NCI-H345 (cell line): Measurements from ENCODE around the gene CFAP46.
A peak's percentile ranks its signal among the peaks of the same experiment; 100 is the strongest.
"Not testable (repeated sequence)": the region's sequence is repeated elsewhere in the genome, so short reads cannot be mapped to it uniquely, and the experiment has no call there.

ENCODE experiments used
- DNase-seq: peaks from one replicate; lab custom pipeline; 2025; lab: John Stamatoyannopoulos, UW

Gene CFAP46

GRCh38 chr10:132806110-132806509 is 136.3 kb downstream of the CFAP46 start:
- no peak for DNase-seq

GRCh38 chr10:132805599-132805998 is 136.8 kb downstream of the CFAP46 start:
- DNase-seq: no peak

- no peak for DNase-seq
These were observed 137.5 kb downstream of the CFAP46 start for GRCh38 chr10:132804785-132805426.

- DNase-seq: no peak
These were observed 138.1 kb downstream of the CFAP46 start for GRCh38 chr10:132804287-132804686.

- no peak for DNase-seq
These were observed 138.8 kb downstream of the CFAP46 start for GRCh38 chr10:132803416-132804210.

GRCh38 chr10:132802694-132803320 is 139.6 kb downstream of the CFAP46 start:
- no peak for DNase-seq

- DNase-seq: no peak
These were observed 140.3 kb downstream of the CFAP46 start for GRCh38 chr10:132802048-132802447.

GRCh38 chr10:132799865-132800264 is 142.5 kb downstream of the CFAP46 start:
- no peak for DNase-seq

- DNase-seq: no peak
These were observed 143.5 kb downstream of the CFAP46 start for GRCh38 chr10:132798876-132799275.

GRCh38 chr10:132798403-132798802 is 144.0 kb downstream of the CFAP46 start:
- DNase-seq: no peak

- not testable (repeated sequence) for DNase-seq
These were observed 144.4 kb downstream of the CFAP46 start for GRCh38 chr10:132797986-132798385.

GRCh38 chr10:132796846-132797245 is 145.5 kb downstream of the CFAP46 start:
- no peak for DNase-seq

- DNase-seq: peak; percentile 42
These were observed 148.2 kb downstream of the CFAP46 start for GRCh38 chr10:132793871-132794849.

GRCh38 chr10:132793213-132793612 is 149.2 kb downstream of the CFAP46 start:
- DNase-seq: no peak

GRCh38 chr10:132792796-132793195 is 149.6 kb downstream of the CFAP46 start:
- DNase-seq: no peak

GRCh38 chr10:132792099-132792498 is 150.3 kb downstream of the CFAP46 start:
- not testable (repeated sequence) for DNase-seq

- no peak for DNase-seq
These were observed 151.2 kb downstream of the CFAP46 start for GRCh38 chr10:132790934-132791829.

- DNase-seq: no peak
These were observed 151.9 kb downstream of the CFAP46 start for GRCh38 chr10:132790470-132790869.

- DNase-seq: no peak
These were observed 152.7 kb downstream of the CFAP46 start for GRCh38 chr10:132789659-132790148.

GRCh38 chr10:132788831-132789219 is 153.5 kb downstream of the CFAP46 start:
- DNase-seq: no peak
